ENCODE measurements around the gene TDRD6. TPM values are rescaled to one million over a fixed set of nuclear protein-coding genes. Genes with fewer than 3 reads are reported as not detected.

Gene TDRD6
- total RNA-seq, 2 experiments from 2014 or later: 3.5 to 4.5 TPM

GRCh38 chr6:46735720-46736031 is 48.0 kb downstream of the TDRD6 start:
- TF ChIP-seq, protein P1, sequence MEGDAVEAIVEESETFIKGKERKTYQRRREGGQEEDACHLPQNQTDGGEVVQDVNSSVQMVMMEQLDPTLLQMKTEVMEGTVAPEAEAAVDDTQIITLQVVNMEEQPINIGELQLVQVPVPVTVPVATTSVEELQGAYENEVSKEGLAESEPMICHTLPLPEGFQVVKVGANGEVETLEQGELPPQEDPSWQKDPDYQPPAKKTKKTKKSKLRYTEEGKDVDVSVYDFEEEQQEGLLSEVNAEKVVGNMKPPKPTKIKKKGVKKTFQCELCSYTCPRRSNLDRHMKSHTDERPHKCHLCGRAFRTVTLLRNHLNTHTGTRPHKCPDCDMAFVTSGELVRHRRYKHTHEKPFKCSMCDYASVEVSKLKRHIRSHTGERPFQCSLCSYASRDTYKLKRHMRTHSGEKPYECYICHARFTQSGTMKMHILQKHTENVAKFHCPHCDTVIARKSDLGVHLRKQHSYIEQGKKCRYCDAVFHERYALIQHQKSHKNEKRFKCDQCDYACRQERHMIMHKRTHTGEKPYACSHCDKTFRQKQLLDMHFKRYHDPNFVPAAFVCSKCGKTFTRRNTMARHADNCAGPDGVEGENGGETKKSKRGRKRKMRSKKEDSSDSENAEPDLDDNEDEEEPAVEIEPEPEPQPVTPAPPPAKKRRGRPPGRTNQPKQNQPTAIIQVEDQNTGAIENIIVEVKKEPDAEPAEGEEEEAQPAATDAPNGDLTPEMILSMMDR (conservative IDR thresholded peaks at IDR 0.05; ENCODE audit: low read length): no peak
- TF ChIP-seq EZH2phosphoT487 (IDR thresholded peaks at IDR 0.05; ENCODE audit: borderline replicate concordance, low read depth, low read length): no peak
- H3K9me3 ChIP-seq (ENCODE audit: low read length): no peaks in the 10 kb centered on the region
- no peak for DNase-seq (ENCODE audit: low spot score)
- H3K79me2 ChIP-seq (ENCODE audit: insufficient read depth, low read depth, low read length): no peaks in the 10 kb centered on the region
- no peak overlapping the region for H3K4me3 ChIP-seq (ENCODE audit: low read depth, low read length, poor library complexity, severe bottlenecking)
- H3K4me1 ChIP-seq (ENCODE audit: insufficient read depth, low read length, poor library complexity, severe bottlenecking): no peaks in the 10 kb centered on the region
- H3K4me2 ChIP-seq (ENCODE audit: low read length): no peak overlapping the region
- H2AFZ ChIP-seq (ENCODE audit: low read length): no peak overlapping the region
- no peaks in the 10 kb centered on the region for H3K36me3 ChIP-seq (ENCODE audit: insufficient read depth, low read length)
- POLR2A ChIA-PET: interaction anchor here (1.1 kb wide), 1 partner anchor 11 kb away, joined by 3 read pairs; the partner anchor contains the start of gene ANKRD66
- intact Hi-C loops (cut with micrococcal nuclease; ENCODE audit: unreplicated experiment): no loop called here
- no TSS peak for BruUV-seq (replicated peaks)
- no peaks in the 10 kb centered on the region for H4K20me1 ChIP-seq (ENCODE audit: insufficient read depth, low read length)
- H3K9me2 ChIP-seq (ENCODE audit: insufficient read depth, low read length): no peaks in the 10 kb centered on the region
- no peak overlapping the region for H3K27ac ChIP-seq (ENCODE audit: low read depth, low read length, poor library complexity, severe bottlenecking)
- CTCF ChIA-PET (ENCODE audit: unreplicated experiment): interaction anchor here (0.9 kb wide), 1 partner anchor 565 kb away, joined by 3 read pairs; the partner anchor contains the start of gene ENPP5

DNA sequence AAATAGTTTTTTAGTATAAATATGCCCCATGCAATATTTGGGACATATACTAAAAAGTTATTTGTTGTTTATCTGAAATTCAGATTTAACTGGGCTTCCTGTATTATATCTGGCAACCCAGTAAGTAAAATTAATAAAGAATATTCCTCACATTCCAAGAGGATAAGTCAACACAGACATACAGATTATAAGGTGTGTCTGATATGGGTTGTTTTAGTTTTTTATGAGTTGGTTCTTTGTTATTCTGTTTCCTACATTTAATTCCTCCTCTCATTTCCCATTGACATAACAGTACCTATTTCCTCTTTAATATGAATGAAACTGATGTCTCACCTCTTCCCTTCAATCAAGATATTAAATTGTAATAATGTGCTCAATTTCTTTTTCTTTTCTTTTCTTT is 49.2 kb downstream of the TDRD6 start:
- no TSS peak for BruUV-seq (replicated peaks)
- no peaks in the 10 kb centered on the region for H4K20me1 ChIP-seq (ENCODE audit: insufficient read depth, low read length)
- ChIA-PET POLR2A (interaction anchor here (0.6 kb wide), 1 partner anchor 335 kb away, joined by 4 read pairs; no protein-coding TSS in a partner anchor), CTCF (ENCODE audit: unreplicated experiment) (no interaction called here)
- no peaks in the 10 kb centered on the region for H3K9me3 ChIP-seq (ENCODE audit: low read length)
- no peak for DNase-seq (ENCODE audit: low spot score)
- intact Hi-C loops (cut with micrococcal nuclease; ENCODE audit: unreplicated experiment): no loop called here
- H3K9me2 ChIP-seq (ENCODE audit: insufficient read depth, low read length): no peaks in the 10 kb centered on the region
- H3K36me3 ChIP-seq (ENCODE audit: insufficient read depth, low read length): no peaks in the 10 kb centered on the region
- H3K79me2 ChIP-seq (ENCODE audit: insufficient read depth, low read depth, low read length): no peaks in the 10 kb centered on the region
- H3K27ac ChIP-seq (ENCODE audit: low read depth, low read length, poor library complexity, severe bottlenecking): no peak overlapping the region
- no peak overlapping the region for H2AFZ ChIP-seq (ENCODE audit: low read length)
- H3K4me3 ChIP-seq (ENCODE audit: low read depth, low read length, poor library complexity, severe bottlenecking): no peak overlapping the region
- no peaks in the 10 kb centered on the region for H3K4me1 ChIP-seq (ENCODE audit: insufficient read depth, low read length, poor library complexity, severe bottlenecking)
- TF ChIP-seq, protein P1 (conservative IDR thresholded peaks at IDR 0.05; ENCODE audit: low read length): no peak
- TF ChIP-seq EZH2phosphoT487 (IDR thresholded peaks at IDR 0.05; ENCODE audit: borderline replicate concordance, low read depth, low read length): no peak
- no peak overlapping the region for H3K4me2 ChIP-seq (ENCODE audit: low read length)

DNA sequence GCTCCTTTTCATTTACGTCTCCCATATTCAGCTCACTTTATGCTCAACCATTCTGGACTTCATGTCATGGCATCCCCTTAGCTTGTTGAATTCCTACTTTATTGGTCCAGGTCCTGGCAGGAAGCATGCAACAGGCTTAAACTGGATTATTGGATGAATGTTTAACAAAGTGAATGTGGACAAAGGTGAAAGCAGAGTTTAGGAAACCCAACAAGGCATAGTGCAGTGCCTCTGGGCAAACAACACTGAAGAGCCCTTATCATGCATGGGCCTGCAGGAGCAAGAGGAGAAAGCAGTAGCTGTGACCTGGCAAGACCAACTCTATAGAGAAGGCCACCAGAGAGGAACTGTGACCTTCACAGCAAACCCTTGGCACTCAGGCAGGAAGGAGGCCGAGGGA is 53.8 kb downstream of the TDRD6 start:
- Histone ChIP-seq H3K9me2 (ENCODE audit: insufficient read depth, low read length) (no peaks in the 10 kb centered on the region), H3K4me1 (ENCODE audit: insufficient read depth, low read length, poor library complexity, severe bottlenecking) (no peaks in the 10 kb centered on the region), H3K4me2 (ENCODE audit: low read length) (no peak overlapping the region), H3K9me3 (ENCODE audit: low read length) (no peaks in the 10 kb centered on the region), H4K20me1 (ENCODE audit: insufficient read depth, low read length) (no peaks in the 10 kb centered on the region), H2AFZ (ENCODE audit: low read length) (no peak overlapping the region), H3K79me2 (ENCODE audit: insufficient read depth, low read depth, low read length) (no peaks in the 10 kb centered on the region), H3K36me3 (ENCODE audit: insufficient read depth, low read length) (no peaks in the 10 kb centered on the region), H3K27ac (ENCODE audit: low read depth, low read length, poor library complexity, severe bottlenecking) (no peak overlapping the region), H3K4me3 (ENCODE audit: low read depth, low read length, poor library complexity, severe bottlenecking) (no peak overlapping the region)
- TF ChIP-seq EZH2phosphoT487 (IDR thresholded peaks at IDR 0.05; ENCODE audit: borderline replicate concordance, low read depth, low read length): no peak
- TF ChIP-seq, protein P1 (conservative IDR thresholded peaks at IDR 0.05; ENCODE audit: low read length): no peak
- intact Hi-C loops (cut with micrococcal nuclease; ENCODE audit: unreplicated experiment): no loop called here
- no peak for DNase-seq (ENCODE audit: low spot score)
- ChIA-PET POLR2A (interaction anchor here (0.6 kb wide), 1 partner anchor 107 kb away, joined by 3 read pairs; no protein-coding TSS in a partner anchor), CTCF (ENCODE audit: unreplicated experiment) (no interaction called here)
- BruUV-seq (replicated peaks): no TSS peak
